GM23338 (cell line): ENCODE data around the gene DLG4. TPM values are rescaled to one million over a fixed set of nuclear protein-coding genes. Genes with fewer than 3 reads are reported as not detected.

ENCODE experiments used
- ATAC-seq: fragments of 200-7000 bp; cut with Tn5 transposase; 3 replicates; pipeline ENCODE4 v1.9.1; 2020
- DNase-seq: peaks from one replicate; pipeline ENCODE4 v3.0.0-alpha.2; 2015; ENCODE audit warnings: low spot score
- H2AFZ ChIP-seq: fragments of 200-600 bp; sonication (generic); 2 replicates; pipeline ENCODE4 v1.8.0; 2016; ENCODE audit warnings: antibody characterized with exemption, mild to moderate bottlenecking, moderate library complexity
- H3F3A ChIP-seq: fragments of 200-600 bp; sonication (generic); replicated peaks from 2 replicates; pipeline ENCODE4 v1.8.0; 2017; ENCODE audit warnings: antibody characterized with exemption, mixed run types, low read depth
- H3K27ac ChIP-seq: fragments of 200-600 bp; sonication (generic); 2 replicates; pipeline ENCODE4 v1.6.1; 2016; ENCODE audit warnings: low read depth
- H3K27me3 ChIP-seq: fragments of 200-600 bp; sonication (generic); 2 replicates; pipeline ENCODE4 v1.8.0; 2016; ENCODE audit warnings: mild to moderate bottlenecking, mixed run types, moderate library complexity; ENCODE audit not compliant: insufficient read depth
- H3K36me3 ChIP-seq: fragments of 200-600 bp; sonication (generic); 2 replicates; pipeline ENCODE4 v1.8.0; 2016; ENCODE audit warnings: mild to moderate bottlenecking; ENCODE audit not compliant: insufficient read depth
- H3K4me1 ChIP-seq: fragments of 200-600 bp; sonication (generic); 2 replicates; pipeline ENCODE4 v1.8.0; 2016; ENCODE audit warnings: mild to moderate bottlenecking, moderate library complexity; ENCODE audit not compliant: insufficient read depth
- H3K4me2 ChIP-seq: fragments of 200-600 bp; sonication (generic); 2 replicates; pipeline ENCODE4 v1.7.1; 2017; ENCODE audit warnings: mixed run types
- H3K4me3 ChIP-seq: fragments of 200-600 bp; sonication (generic); 2 replicates; pipeline ENCODE4 v1.6.1; 2016; ENCODE audit warnings: mixed run types
- H3K79me2 ChIP-seq: fragments of 200-600 bp; sonication (generic); replicated peaks from 2 replicates; pipeline ENCODE4 v1.8.0; 2017; ENCODE audit warnings: mild to moderate bottlenecking; ENCODE audit not compliant: insufficient read depth
- H3K9me2 ChIP-seq: fragments of 200-600 bp; sonication (generic); 2 replicates; pipeline ENCODE4 v1.8.0; 2017; ENCODE audit not compliant: insufficient read depth
- H4K20me1 ChIP-seq: fragments of 200-600 bp; sonication (generic); replicated peaks from 2 replicates; pipeline ENCODE4 v1.8.0; 2017; ENCODE audit warnings: mild to moderate bottlenecking; ENCODE audit not compliant: insufficient read depth
- H3K27ac Mint-ChIP-seq: 2 replicates; pipeline ENCODE4 v1.8.0; 2020; ENCODE audit warnings: inconsistent platforms, mild to moderate bottlenecking, moderate library complexity, mixed read lengths
- H3K27me3 Mint-ChIP-seq: 3 replicates; pipeline ENCODE4 v1.8.0; 2022; ENCODE audit warnings: low read depth, mild to moderate bottlenecking, moderate library complexity, mixed read lengths, inconsistent platforms; ENCODE audit not compliant: insufficient read depth, poor library complexity
- H3K36me3 Mint-ChIP-seq: 3 replicates; pipeline ENCODE4 v1.8.0; 2021; ENCODE audit warnings: low read depth, mild to moderate bottlenecking, inconsistent platforms, moderate library complexity, mixed read lengths
- H3K4me1 Mint-ChIP-seq: 3 replicates; pipeline ENCODE4 v1.8.0; 2020; ENCODE audit warnings: mild to moderate bottlenecking, inconsistent platforms, mixed read lengths
- H3K4me3 Mint-ChIP-seq: 3 replicates; pipeline ENCODE4 v1.8.0; 2021; ENCODE audit warnings: moderate library complexity, mild to moderate bottlenecking, inconsistent platforms, mixed read lengths
- H3K9me3 Mint-ChIP-seq: 3 replicates; pipeline ENCODE4 v1.8.0; 2020; ENCODE audit warnings: moderate library complexity, mild to moderate bottlenecking, inconsistent platforms, mixed read lengths
- CREB1 ChIP-seq: fragments of 250-450 bp; sonication (Bioruptor Pico); IDR thresholded peaks from 2 replicates; pipeline ENCODE4 v1.5.0; 2020; ENCODE audit warnings: low read depth, mild to moderate bottlenecking, moderate library complexity
- CTCF ChIP-seq, 2 experiments: fragments of 200-600 bp in 1 of 2; sonication (generic) in 1 of 2; conservative IDR thresholded peaks; 2 replicates each; pipeline versions ENCODE4 v1.5.1 to v1.6.1; 2016 to 2017; ENCODE audit warnings: antibody characterized with exemption in 2 of 2, low read depth in 2 of 2, mild to moderate bottlenecking in 2 of 2, moderate library complexity in 1 of 2
- EZH2 ChIP-seq: fragments of 200-600 bp; sonication (generic); IDR thresholded peaks from one replicate; pipeline ENCODE4 v1.8.0; 2017; ENCODE audit warnings: antibody characterized with exemption, mild to moderate bottlenecking, low read depth; ENCODE audit not compliant: unreplicated experiment
- EZH2phosphoT487 ChIP-seq: fragments of 200-600 bp; sonication (generic); IDR thresholded peaks from one replicate; pipeline ENCODE4 v1.8.1; 2018; ENCODE audit warnings: antibody characterized with exemption; ENCODE audit not compliant: unreplicated experiment
- JUNB ChIP-seq: IDR thresholded peaks from one replicate; pipeline ENCODE4 v1.6.1; 2016; ENCODE audit warnings: antibody characterized with exemption; ENCODE audit not compliant: unreplicated experiment
- NANOG ChIP-seq: IDR thresholded peaks from 2 replicates; pipeline ENCODE4 v1.6.1; 2016; ENCODE audit warnings: antibody characterized with exemption, borderline replicate concordance
- POLR2AphosphoS5 ChIP-seq: IDR thresholded peaks from 2 replicates; pipeline ENCODE4 v1.6.1; 2016; ENCODE audit warnings: antibody characterized with exemption, low read depth
- REST ChIP-seq: IDR thresholded peaks from one replicate; pipeline ENCODE4 v1.6.1; 2018; ENCODE audit warnings: antibody characterized with exemption; ENCODE audit not compliant: unreplicated experiment
- STAT1 ChIP-seq: IDR thresholded peaks from one replicate; pipeline ENCODE4 v1.6.1; 2016; ENCODE audit warnings: antibody characterized with exemption; ENCODE audit not compliant: unreplicated experiment
- ZNF114 ChIP-seq: fragments of 250-450 bp; sonication (Bioruptor Pico); IDR thresholded peaks from 2 replicates; pipeline ENCODE4 v1.5.0; 2020; ENCODE audit warnings: mild to moderate bottlenecking, moderate library complexity
- ZNF331 ChIP-seq: fragments of 250-450 bp; sonication (Bioruptor Pico); IDR thresholded peaks from 2 replicates; pipeline ENCODE4 v1.5.0; 2020; ENCODE audit warnings: low read depth, mild to moderate bottlenecking, moderate library complexity
- ZNF462 ChIP-seq: fragments of 250-450 bp; sonication (Bioruptor Pico); IDR thresholded peaks from 2 replicates; pipeline ENCODE4 v1.5.0; 2020; ENCODE audit warnings: mild to moderate bottlenecking, moderate library complexity
- polyA plus RNA-seq: library from polyadenylated mRNA; unstranded; fragments of >200 nt; fragmentation: Nextera tagmentation; extraction: Ambion mirVana; gene quantifications from 2 replicates; pipeline ENCODE4 v1.2.1, GENCODE V29; 2016
- total RNA-seq: library from RNA; depleted of rRNA; stranded (reverse); fragments of >200 nt; shearing (Covaris generic); gene quantifications from 2 replicates; pipeline ENCODE4 v1.2.3, GENCODE V29; 2014

DLG4 gene
- total and polyA plus RNA-seq, 2 experiments from 2014 or later = 11.1 to 31.0 TPM

- no peak for TF ChIP-seq ZNF462 (CRISPR knock-in tag)
These were observed 33.4 kb downstream of the DLG4 start (continued) for GRCh38 chr17:7186241-7186640.

- Mint-ChIP-seq H3K27me3 (peaks cover 13% of the 10 kb centered on the region), H3K4me3 (no peak overlapping the region), H3K27ac (no peak overlapping the region), H3K36me3 (peaks cover 8% of the 10 kb centered on the region; the same call in 2 of the 3 replicates), H3K4me1 (peaks cover 1% of the 10 kb centered on the region; the same call in 2 of the 3 replicates), H3K9me3 (no peaks in the 10 kb centered on the region)
- H2AFZ ChIP-seq = no peak overlapping the region
- H3K4me2 ChIP-seq = no peak overlapping the region
- H3K79me2 ChIP-seq = no peaks in the 10 kb centered on the region
- ATAC-seq (no peak), DNase-seq (no peak)
- 0 out of 2 replicates have a peak, but pooled peaks cover 5% of the 10 kb centered on the region for H3F3A ChIP-seq
- no peaks in the 10 kb centered on the region for H3K27me3 ChIP-seq
- no peak overlapping the region for H3K4me3 ChIP-seq
- H4K20me1 ChIP-seq = peaks cover 3% of the 10 kb centered on the region; the same call in 1 of the 2 replicates
- no peaks in the 10 kb centered on the region for H3K4me1 ChIP-seq
- H3K9me2 ChIP-seq = no peaks in the 10 kb centered on the region
- no peaks in the 10 kb centered on the region for H3K36me3 ChIP-seq
- no peak overlapping the region for H3K27ac ChIP-seq
- TF ChIP-seq REST = no peak
- TF ChIP-seq ZNF331 (CRISPR knock-in tag) = no peak
- TF ChIP-seq CREB1 (CRISPR knock-in tag) = no peak
- TF ChIP-seq STAT1 = no peak
- TF ChIP-seq JUNB = no peak
- no peak for TF ChIP-seq ZNF114 (CRISPR knock-in tag)
- no peak for TF ChIP-seq NANOG
- no peak for TF ChIP-seq CTCF (conservative IDR thresholded peaks at IDR 0.05; ENCODE audit: low read depth in 2 of 2)
- TF ChIP-seq EZH2phosphoT487 = no peak
- TF ChIP-seq EZH2 = no peak
- TF ChIP-seq POLR2AphosphoS5 = no peak
These were observed 35.0 kb downstream of the DLG4 start for GRCh38 chr17:7184647-7185046.
